Activated CD8-positive, alpha-beta T cell treated with anti-CD3 and anti-CD28 coated beads for 36 hours (primary cell): ENCODE results near the gene MYBPC3. TPM values are rescaled to one million over a fixed set of nuclear protein-coding genes. Genes with fewer than 3 reads are reported as not detected.

Experiments
- ATAC-seq: fragments of 200-7000 bp; cut with Tn5 transposase; one replicate; pipeline ENCODE4 v1.10.0; 2021; ENCODE audit warnings: mild to moderate bottlenecking, moderate library complexity
- CTCF ChIA-PET: fragments of 350-600 bp; sonication (Branson Sonifier 250); formaldehyde crosslinking; loops from one replicate; lab custom pipeline; 2021; ENCODE audit warnings: antibody characterized with exemption; lab: Charles Lee
- POLR2A ChIA-PET: fragments of 350-600 bp; sonication (Branson Sonifier 250); formaldehyde crosslinking; loops from one replicate; lab custom pipeline; 2021; ENCODE audit warnings: antibody characterized with exemption; lab: Charles Lee
- DNase-seq: peaks from one replicate; pipeline ENCODE4 v3.0.0-alpha.2; 2020
- H3K27ac Mint-ChIP-seq: one replicate; pipeline ENCODE4 v1.8.0; 2021; ENCODE audit warnings: mild to moderate bottlenecking, mixed read lengths
- H3K27me3 Mint-ChIP-seq: one replicate; pipeline ENCODE4 v1.8.0; 2021; ENCODE audit warnings: mixed read lengths
- H3K36me3 Mint-ChIP-seq: one replicate; pipeline ENCODE4 v1.8.0; 2021; ENCODE audit warnings: low read depth, mixed read lengths
- H3K4me1 Mint-ChIP-seq: one replicate; pipeline ENCODE4 v1.8.0; 2021; ENCODE audit warnings: low read depth, mixed read lengths
- H3K4me3 Mint-ChIP-seq: one replicate; pipeline ENCODE4 v1.8.0; 2021; ENCODE audit warnings: mild to moderate bottlenecking, moderate library complexity, mixed read lengths
- H3K9me3 Mint-ChIP-seq: one replicate; pipeline ENCODE4 v1.8.0; 2021; ENCODE audit warnings: mixed read lengths
- CTCF ChIP-seq: fragments of 200-600 bp; IDR thresholded peaks from one replicate; pipeline ENCODE4 v1.8.0; 2022; ENCODE audit warnings: antibody characterized with exemption, mild to moderate bottlenecking
- intact Hi-C: fragments of 100-400 bp; cut with micrococcal nuclease; formaldehyde crosslinking; loops from one replicate; pipeline ENCODE4 v1.10.0; 2022
- total RNA-seq, 2 experiments: library from RNA; stranded (reverse); gene quantifications; one replicate each; pipeline ENCODE4 v1.2.3, GENCODE V29; 2021

The MYBPC3 gene
- total RNA-seq, 2 experiments from 2014 or later: not detected

GRCh38 chr11:47361419-47361818, 8.9 kb upstream of the MYBPC3 start:
- peaks cover 2% of the 10 kb centered on the region for H3K27me3 Mint-ChIP-seq
- no peak for DNase-seq
- intact Hi-C loops: no loop called here
- CTCF ChIA-PET: no interaction called here
- ATAC-seq: no peak
- H3K27ac Mint-ChIP-seq: no peak overlapping the region
- no peaks in the 10 kb centered on the region for H3K36me3 Mint-ChIP-seq
- POLR2A ChIA-PET: no interaction called here
- H3K4me1 Mint-ChIP-seq: peaks cover 12% of the 10 kb centered on the region
- TF ChIP-seq CTCF: no peak
- H3K4me3 Mint-ChIP-seq: no peak overlapping the region
- no peaks in the 10 kb centered on the region for H3K9me3 Mint-ChIP-seq

DNA sequence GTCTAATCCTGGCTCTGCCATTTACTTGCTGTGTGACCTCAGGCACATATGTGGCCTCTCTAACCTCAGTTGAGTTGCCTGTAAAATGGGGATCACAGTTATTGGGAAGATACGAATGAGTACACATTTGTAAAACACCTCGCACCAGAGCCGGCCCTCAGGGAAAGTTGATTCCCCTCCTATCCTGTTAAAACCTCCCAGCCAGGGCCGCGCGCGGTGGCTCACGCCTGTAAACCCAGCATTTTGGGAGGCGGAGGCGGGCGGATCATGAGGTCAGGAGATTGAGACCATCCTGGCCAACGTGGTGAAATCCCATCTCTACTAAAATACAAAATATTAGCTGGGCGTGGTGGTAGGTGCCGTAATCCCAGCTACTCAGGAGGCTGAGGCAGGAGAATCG, 7.8 kb upstream of the MYBPC3 start:
- Mint-ChIP-seq H3K4me3 (no peak overlapping the region), H3K9me3 (no peaks in the 10 kb centered on the region), H3K27ac (no peak overlapping the region), H3K36me3 (no peaks in the 10 kb centered on the region), H3K4me1 (peaks cover 12% of the 10 kb centered on the region), H3K27me3 (peaks cover 2% of the 10 kb centered on the region)
- CTCF ChIA-PET: interaction anchor here (1.0 to 2.6 kb wide), 3 partner anchors 12 to 182 kb away, joined by 3 to 21 read pairs (median 4); no protein-coding TSS in a partner anchor
- intact Hi-C loops: no loop called here
- POLR2A ChIA-PET: interaction anchor here (1.5 kb wide), 1 partner anchor 14 kb away, joined by 4 read pairs; no protein-coding TSS in a partner anchor
- ATAC-seq (no peak), DNase-seq (no peak)
- TF ChIP-seq CTCF: no peak

DNA sequence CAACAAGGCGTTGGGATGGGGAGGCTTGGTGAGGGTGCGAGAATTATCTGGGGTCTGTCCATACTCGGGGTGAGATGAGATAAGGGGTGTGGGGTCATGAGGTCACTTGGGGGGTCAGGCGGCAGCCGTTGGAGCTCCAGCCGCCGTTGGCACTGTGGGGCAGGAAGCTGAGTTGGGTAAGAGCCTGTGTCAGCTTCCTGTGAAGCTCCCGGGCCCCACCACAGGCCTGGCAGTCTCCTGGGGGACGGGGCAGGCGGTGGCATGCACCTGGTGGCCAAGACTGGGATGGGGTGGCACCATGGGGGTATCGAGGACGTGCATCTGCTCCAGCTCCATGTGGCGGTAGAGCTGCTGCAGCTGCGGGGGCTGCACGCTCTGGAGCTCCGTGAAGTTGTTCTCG, 7.1 kb upstream of the MYBPC3 start:
- H3K36me3 Mint-ChIP-seq: no peaks in the 10 kb centered on the region
- H3K4me1 Mint-ChIP-seq: peaks cover 12% of the 10 kb centered on the region
- no peaks in the 10 kb centered on the region for H3K9me3 Mint-ChIP-seq
- peak overlapping the region; percentile 48 for H3K27ac Mint-ChIP-seq
- intact Hi-C loops: no loop called here
- peak; percentile 37 for ATAC-seq
- peak; percentile 23 for DNase-seq
- H3K27me3 Mint-ChIP-seq: no peaks in the 10 kb centered on the region
- H3K4me3 Mint-ChIP-seq: no peak overlapping the region
- ChIA-PET POLR2A (interaction anchor here (1.0 to 1.5 kb wide), 3 partner anchors 15 to 123 kb away, joined by 3 to 4 read pairs (median 4); partner anchors contain the start of gene PSMC3), CTCF (interaction anchor here (1.0 to 2.6 kb wide), 3 partner anchors 13 to 181 kb away, joined by 3 to 21 read pairs (median 4); no protein-coding TSS in a partner anchor)
- no peak for TF ChIP-seq CTCF

DNA sequence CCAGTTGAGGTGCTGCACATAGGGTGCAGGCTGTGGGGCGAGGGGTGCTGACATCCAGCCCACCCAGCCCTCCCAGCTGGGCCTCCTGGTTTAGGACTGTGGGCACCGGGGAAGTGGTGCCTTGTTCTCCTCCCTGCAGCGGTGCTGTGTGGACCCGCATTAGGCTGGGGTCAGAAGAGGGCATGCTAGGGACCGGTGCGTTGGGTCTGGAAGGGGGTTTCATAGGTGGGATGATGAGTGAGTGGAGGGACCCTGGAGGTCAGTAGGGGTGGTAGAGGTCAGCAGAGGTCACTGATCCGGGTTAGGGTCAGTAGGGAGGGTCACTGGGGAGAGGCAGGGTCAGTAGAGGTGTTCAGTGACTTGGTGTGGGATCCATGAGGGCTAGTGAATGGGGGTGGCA, 6.7 kb upstream of the MYBPC3 start:
- ATAC-seq (no peak), DNase-seq (no peak)
- no peaks in the 10 kb centered on the region for H3K27me3 Mint-ChIP-seq
- ChIA-PET CTCF (interaction anchor here (1.0 to 2.6 kb wide), 3 partner anchors 13 to 181 kb away, joined by 3 to 21 read pairs (median 4); no protein-coding TSS in a partner anchor), POLR2A (interaction anchor here (1.0 to 1.1 kb wide), 2 partner anchors 68 to 122 kb away, joined by 3 to 4 read pairs; partner anchors contain the start of gene PSMC3)
- H3K4me3 Mint-ChIP-seq: no peak overlapping the region
- H3K27ac Mint-ChIP-seq: peak overlapping the region; percentile 48
- intact Hi-C loops: no loop called here
- H3K36me3 Mint-ChIP-seq: no peaks in the 10 kb centered on the region
- H3K4me1 Mint-ChIP-seq: peaks cover 12% of the 10 kb centered on the region
- no peak for TF ChIP-seq CTCF
- H3K9me3 Mint-ChIP-seq: no peaks in the 10 kb centered on the region

- Mint-ChIP-seq H3K27me3 (no peaks in the 10 kb centered on the region), H3K4me3 (no peak overlapping the region), H3K9me3 (no peaks in the 10 kb centered on the region), H3K4me1 (peaks cover 12% of the 10 kb centered on the region), H3K27ac (no peak overlapping the region), H3K36me3 (no peaks in the 10 kb centered on the region)
- ChIA-PET CTCF (interaction anchor here (2.6 kb wide), 1 partner anchor 14 kb away, joined by 21 read pairs; no protein-coding TSS in a partner anchor), POLR2A (interaction anchor here (1.1 kb wide), 1 partner anchor 122 kb away, joined by 3 read pairs; no protein-coding TSS in a partner anchor)
- ATAC-seq (no peak), DNase-seq (no peak)
- TF ChIP-seq CTCF: no peak
- intact Hi-C loops: no loop called here
These were observed 6.2 kb upstream of the MYBPC3 start for GRCh38 chr11:47358731-47359051.
